Measurements from ENCODE around the gene CRYBA4.
A peak's percentile ranks its signal among the peaks of the same experiment; 100 is the strongest.

CRYBA4 gene

GRCh38 chr22:26648011-26648497 is 26.3 kb downstream of the CRYBA4 start:
- peak; percentile 83 for DNase-seq
- H3K27ac ChIP-seq (ENCODE audit: low read length), result peak overlapping the region; percentile 59
- H3K9ac ChIP-seq (ENCODE audit: low read depth, low read length), result no peak overlapping the region

DNA sequence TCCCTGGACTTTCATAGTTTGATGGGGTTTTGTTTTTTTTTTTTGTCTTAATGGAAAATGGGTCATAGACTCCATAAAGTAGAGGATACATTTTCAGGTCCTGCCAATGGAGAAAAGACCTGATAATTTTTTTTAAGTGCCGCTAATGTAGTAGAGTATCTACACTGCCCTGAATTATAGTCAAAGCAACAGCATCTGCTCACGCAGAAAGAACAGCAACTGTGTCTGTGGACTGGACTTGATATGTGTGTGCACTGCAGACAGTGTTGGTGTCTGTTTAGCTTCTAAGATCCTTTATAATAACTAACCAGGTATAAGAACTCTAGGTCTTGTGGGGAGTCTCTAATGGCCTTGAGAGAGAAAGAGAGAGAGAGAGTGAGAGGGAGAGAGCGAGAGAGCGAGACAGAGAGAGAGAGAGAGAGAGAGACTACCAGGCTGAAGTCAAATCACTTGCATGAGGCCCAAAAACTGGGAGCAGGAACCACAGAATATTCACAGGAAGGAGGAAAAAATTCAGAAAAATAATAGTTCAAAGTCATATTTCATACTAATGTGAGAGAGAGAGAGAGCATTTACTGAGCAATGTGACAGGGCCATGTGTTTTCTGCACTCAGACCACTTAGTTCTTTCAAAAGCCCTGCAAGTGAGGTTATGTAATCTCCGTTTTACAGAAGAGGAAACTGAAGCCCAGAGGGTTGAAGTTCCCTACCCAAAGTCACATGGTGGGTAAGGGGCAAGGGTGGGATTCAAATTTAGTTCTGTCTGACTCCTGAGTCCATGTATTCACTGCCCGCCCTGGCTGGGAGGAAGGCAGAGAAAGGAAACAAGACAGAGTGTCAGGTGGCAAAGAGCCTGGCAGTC is 27.0 kb downstream of the CRYBA4 start:
- Histone ChIP-seq H3K4me3 (ENCODE audit: low read depth in 1 of 2, low read length in 2 of 2) (no peak overlapping the region), H3K9ac (ENCODE audit: low read depth, low read length) (no peak overlapping the region), H3K27me3 (ENCODE audit: insufficient read depth, low read length, poor library complexity) (peaks cover 5% of the 10 kb centered on the region), H3K36me3 (ENCODE audit: insufficient read depth, low read length) (no peaks in the 10 kb centered on the region), H3K4me1 (ENCODE audit: insufficient read depth, low read length) (peaks cover 42% of the 10 kb centered on the region), H3K27ac (ENCODE audit: low read length) (peak overlapping the region; percentile 59), H3K9me3 (ENCODE audit: insufficient read depth, low read length, severe bottlenecking) (no peaks in the 10 kb centered on the region), H3K4me2 (ENCODE audit: insufficient read depth, low read length) (no peak overlapping the region), H3K79me2 (ENCODE audit: insufficient read depth, low read length) (no peaks in the 10 kb centered on the region), H2AFZ (ENCODE audit: low read depth, low read length) (no peak overlapping the region), H4K20me1 (ENCODE audit: insufficient read depth, low read length) (no peaks in the 10 kb centered on the region)
- DNase-seq, result no peak
- no peak for TF ChIP-seq EZH2 (IDR thresholded peaks at IDR 0.05; ENCODE audit: borderline replicate concordance, low read depth, low read length, severe bottlenecking)
- TF ChIP-seq, protein P1, sequence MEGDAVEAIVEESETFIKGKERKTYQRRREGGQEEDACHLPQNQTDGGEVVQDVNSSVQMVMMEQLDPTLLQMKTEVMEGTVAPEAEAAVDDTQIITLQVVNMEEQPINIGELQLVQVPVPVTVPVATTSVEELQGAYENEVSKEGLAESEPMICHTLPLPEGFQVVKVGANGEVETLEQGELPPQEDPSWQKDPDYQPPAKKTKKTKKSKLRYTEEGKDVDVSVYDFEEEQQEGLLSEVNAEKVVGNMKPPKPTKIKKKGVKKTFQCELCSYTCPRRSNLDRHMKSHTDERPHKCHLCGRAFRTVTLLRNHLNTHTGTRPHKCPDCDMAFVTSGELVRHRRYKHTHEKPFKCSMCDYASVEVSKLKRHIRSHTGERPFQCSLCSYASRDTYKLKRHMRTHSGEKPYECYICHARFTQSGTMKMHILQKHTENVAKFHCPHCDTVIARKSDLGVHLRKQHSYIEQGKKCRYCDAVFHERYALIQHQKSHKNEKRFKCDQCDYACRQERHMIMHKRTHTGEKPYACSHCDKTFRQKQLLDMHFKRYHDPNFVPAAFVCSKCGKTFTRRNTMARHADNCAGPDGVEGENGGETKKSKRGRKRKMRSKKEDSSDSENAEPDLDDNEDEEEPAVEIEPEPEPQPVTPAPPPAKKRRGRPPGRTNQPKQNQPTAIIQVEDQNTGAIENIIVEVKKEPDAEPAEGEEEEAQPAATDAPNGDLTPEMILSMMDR (IDR thresholded peaks at IDR 0.05; ENCODE audit: borderline replicate concordance, extremely low read depth, low read length, poor library complexity, severe bottlenecking), result no peak
- ATAC-seq (ENCODE audit: insufficient read depth, low read depth), result no peak

More at GRCh38 chr22:26648011-26648497, 26.3 kb downstream of the CRYBA4 start:
- Histone ChIP-seq H3K27me3 (ENCODE audit: insufficient read depth, low read length, poor library complexity) (peaks cover 1% of the 10 kb centered on the region), H3K4me2 (ENCODE audit: insufficient read depth, low read length) (peak overlapping the region; percentile 20; the same call in 1 of the 2 replicates), H4K20me1 (ENCODE audit: insufficient read depth, low read length) (no peaks in the 10 kb centered on the region), H3K9me3 (ENCODE audit: insufficient read depth, low read length, severe bottlenecking) (no peaks in the 10 kb centered on the region), H3K4me3 (ENCODE audit: low read depth in 1 of 2, low read length in 2 of 2) (no peak overlapping the region), H3K79me2 (ENCODE audit: insufficient read depth, low read length) (no peaks in the 10 kb centered on the region), H3K36me3 (ENCODE audit: insufficient read depth, low read length) (no peaks in the 10 kb centered on the region), H3K4me1 (ENCODE audit: insufficient read depth, low read length) (peaks cover 49% of the 10 kb centered on the region), H2AFZ (ENCODE audit: low read depth, low read length) (no peak overlapping the region)
- TF ChIP-seq EZH2 (IDR thresholded peaks at IDR 0.05; ENCODE audit: borderline replicate concordance, low read depth, low read length, severe bottlenecking), result no peak
- TF ChIP-seq, protein P1 (IDR thresholded peaks at IDR 0.05; ENCODE audit: borderline replicate concordance, extremely low read depth, low read length, poor library complexity, severe bottlenecking), result no peak
- peak; percentile 82 for ATAC-seq (ENCODE audit: insufficient read depth, low read depth)

DNA sequence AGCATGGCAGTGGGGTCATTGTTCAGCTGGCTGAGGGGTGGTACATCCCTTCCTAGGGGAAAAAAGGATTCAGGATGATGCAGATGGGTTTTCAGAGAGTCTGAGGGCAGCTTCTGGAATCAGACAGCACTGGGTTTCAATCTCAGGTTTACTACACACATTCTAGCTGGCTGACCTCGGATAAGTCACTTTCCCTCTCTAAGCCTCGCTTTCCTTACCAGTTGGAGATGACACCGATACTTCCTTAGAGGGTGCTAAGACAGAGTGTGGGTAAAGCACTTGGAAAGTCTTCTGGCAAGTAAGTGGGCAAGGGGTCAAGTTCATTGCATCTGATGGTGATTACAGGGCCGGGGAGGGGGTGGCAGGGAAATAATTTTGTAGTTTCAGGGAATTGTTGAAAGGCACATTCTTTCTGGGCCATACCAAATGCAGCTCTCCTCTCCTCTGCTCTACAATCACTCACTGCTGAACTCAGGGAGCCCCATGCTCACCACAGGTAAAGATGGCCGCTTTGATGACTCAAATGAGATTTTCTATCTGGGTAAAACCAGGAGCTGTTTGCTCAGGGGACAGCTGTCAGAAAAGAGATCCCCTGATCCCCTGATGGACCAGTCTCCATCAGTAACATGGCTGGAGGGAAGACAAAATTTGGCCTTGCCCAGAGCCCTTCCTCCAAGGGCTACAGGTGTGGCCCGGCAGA is 29.1 kb downstream of the CRYBA4 start:
- Histone ChIP-seq H4K20me1 (ENCODE audit: insufficient read depth, low read length) (no peaks in the 10 kb centered on the region), H3K36me3 (ENCODE audit: insufficient read depth, low read length) (no peaks in the 10 kb centered on the region), H2AFZ (ENCODE audit: low read depth, low read length) (no peak overlapping the region), H3K4me3 (ENCODE audit: low read depth in 1 of 2, low read length in 2 of 2) (no peak overlapping the region), H3K27ac (ENCODE audit: low read length) (no peak overlapping the region), H3K27me3 (ENCODE audit: insufficient read depth, low read length, poor library complexity) (peaks cover 5% of the 10 kb centered on the region), H3K9ac (ENCODE audit: low read depth, low read length) (no peak overlapping the region), H3K4me2 (ENCODE audit: insufficient read depth, low read length) (no peak overlapping the region), H3K79me2 (ENCODE audit: insufficient read depth, low read length) (no peaks in the 10 kb centered on the region), H3K4me1 (ENCODE audit: insufficient read depth, low read length) (peaks cover 27% of the 10 kb centered on the region), H3K9me3 (ENCODE audit: insufficient read depth, low read length, severe bottlenecking) (no peaks in the 10 kb centered on the region)
- ATAC-seq (ENCODE audit: insufficient read depth, low read depth) (no peak), DNase-seq (no peak)
- no peak for TF ChIP-seq EZH2 (IDR thresholded peaks at IDR 0.05; ENCODE audit: borderline replicate concordance, low read depth, low read length, severe bottlenecking)
- TF ChIP-seq, protein P1 (IDR thresholded peaks at IDR 0.05; ENCODE audit: borderline replicate concordance, extremely low read depth, low read length, poor library complexity, severe bottlenecking), result no peak

Measured in DND-41 (cell line).